ENCODE measurements around the gene CLDN6. TPM values are rescaled to one million over a fixed set of nuclear protein-coding genes. Genes with fewer than 3 reads are reported as not detected.
A peak's percentile ranks its signal among the peaks of the same experiment; 100 is the strongest.

Gene CLDN6
- total and polyA plus RNA-seq, 2 of the 13 experiments (the other 11 are each of a cell fraction or from before 2014, with no cell fraction given): 5.9 to 7.6 TPM

- TF ChIP-seq POGK (CRISPR knock-in tag; conservative IDR thresholded peaks at IDR 0.05) (0 out of 2 replicates have a peak, but pooled peaks have one; percentile 52), ZNF792 (CRISPR knock-in tag; IDR thresholded peaks at IDR 0.05) (no peak), ZNF572 (CRISPR knock-in tag; IDR thresholded peaks at IDR 0.05) (0 out of 2 replicates have a peak, but pooled peaks have one; percentile 1), AGO2 (optimal IDR thresholded peaks at IDR 0.05; ENCODE audit: low read depth, low read length) (peak; percentile 95), HNRNPH1 (optimal IDR thresholded peaks at IDR 0.05; ENCODE audit: low read depth, low read length) (no peak), MEIS2 (CRISPR knock-in tag; IDR thresholded peaks at IDR 0.05) (peak; percentile 45; the same call in 1 of the 2 replicates), PRDM4 (CRISPR knock-in tag; IDR thresholded peaks at IDR 0.05; ENCODE audit: borderline replicate concordance) (no peak), MTF1 (CRISPR knock-in tag; IDR thresholded peaks at IDR 0.05) (0 out of 2 replicates have a peak, but pooled peaks have one; percentile 17), NCOA5 (CRISPR knock-in tag; IDR thresholded peaks at IDR 0.05) (no peak), CENPX (CRISPR knock-in tag; IDR thresholded peaks at IDR 0.05) (no peak), ADNP (CRISPR knock-in tag; IDR thresholded peaks at IDR 0.05) (no peak), DRAP1 (CRISPR knock-in tag; IDR thresholded peaks at IDR 0.05) (peak; percentile 63), RFX5 (IDR thresholded peaks at IDR 0.05; ENCODE audit: low read depth, low read length) (no peak), PAWR (CRISPR knock-in tag; IDR thresholded peaks at IDR 0.05; ENCODE audit: borderline replicate concordance) (peak; percentile 64; the same call in 1 of the 2 replicates), ZNF607 (CRISPR knock-in tag; IDR thresholded peaks at IDR 0.05; ENCODE audit: borderline replicate concordance) (no peak), ZNF788 (CRISPR knock-in tag; IDR thresholded peaks at IDR 0.05; ENCODE audit: borderline replicate concordance) (peak; percentile 27; the same call in 1 of the 2 replicates), ZNF513 (CRISPR knock-in tag; conservative IDR thresholded peaks at IDR 0.05) (no peak), ERF (CRISPR knock-in tag; IDR thresholded peaks at IDR 0.05) (no peak; the same call in 1 of the 2 replicates), HOXA5 (CRISPR knock-in tag; IDR thresholded peaks at IDR 0.05) (peak; percentile 74), NR2C2 (CRISPR knock-in tag; IDR thresholded peaks at IDR 0.05; ENCODE audit: borderline replicate concordance) (no peak), NFE2L1 (CRISPR knock-in tag; IDR thresholded peaks at IDR 0.05; ENCODE audit: borderline replicate concordance) (0 out of 2 replicates have a peak, but pooled peaks have one; percentile 29), ZNF431 (CRISPR knock-in tag; IDR thresholded peaks at IDR 0.05; ENCODE audit: borderline replicate concordance, low read depth) (peak; percentile 21; the same call in 1 of the 2 replicates)
- TF ChIP-seq, protein P1, sequence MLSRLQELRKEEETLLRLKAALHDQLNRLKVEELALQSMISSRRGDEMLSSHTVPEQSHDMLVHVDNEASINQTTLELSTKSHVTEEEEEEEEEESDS (CRISPR knock-in tag; IDR thresholded peaks at IDR 0.05; ENCODE audit: borderline replicate concordance): no peak
Observed at GRCh38 chr16:2980227-2981176, 37.5 kb downstream of the CLDN6 start, which contains the start of gene PKMYT1 (continued).
